LNCAP (cell line): ENCODE results near the gene LYPD6B.

Source experiments
- TF ChIP-seq, protein P1 (sequence below): fragments of 450-650 bp; IDR thresholded peaks from 2 replicates; pipeline ENCODE4 v1.5.1; 2017; ENCODE audit warnings: mild to moderate bottlenecking

LYPD6B gene

DNA sequence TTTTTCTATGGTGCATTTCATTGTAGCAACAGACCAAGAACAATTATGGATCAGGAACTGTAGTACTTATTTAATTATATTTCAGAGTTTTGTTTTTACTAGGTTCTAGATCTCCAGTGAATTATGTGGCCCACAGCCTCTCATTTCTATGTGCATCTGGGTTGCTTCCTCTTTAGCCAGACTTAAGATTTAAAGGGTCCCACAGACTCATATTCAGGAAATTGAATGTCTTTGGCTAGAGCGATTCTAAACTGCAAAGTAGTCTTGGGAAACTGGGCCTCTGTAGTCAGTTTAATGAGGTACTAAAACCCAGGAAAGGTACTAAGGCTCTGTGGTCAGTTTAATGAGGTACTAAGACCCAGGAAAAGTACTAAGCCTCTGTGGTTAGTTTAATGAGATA, 94.4 kb downstream of the LYPD6B start:
- TF ChIP-seq, protein P1, sequence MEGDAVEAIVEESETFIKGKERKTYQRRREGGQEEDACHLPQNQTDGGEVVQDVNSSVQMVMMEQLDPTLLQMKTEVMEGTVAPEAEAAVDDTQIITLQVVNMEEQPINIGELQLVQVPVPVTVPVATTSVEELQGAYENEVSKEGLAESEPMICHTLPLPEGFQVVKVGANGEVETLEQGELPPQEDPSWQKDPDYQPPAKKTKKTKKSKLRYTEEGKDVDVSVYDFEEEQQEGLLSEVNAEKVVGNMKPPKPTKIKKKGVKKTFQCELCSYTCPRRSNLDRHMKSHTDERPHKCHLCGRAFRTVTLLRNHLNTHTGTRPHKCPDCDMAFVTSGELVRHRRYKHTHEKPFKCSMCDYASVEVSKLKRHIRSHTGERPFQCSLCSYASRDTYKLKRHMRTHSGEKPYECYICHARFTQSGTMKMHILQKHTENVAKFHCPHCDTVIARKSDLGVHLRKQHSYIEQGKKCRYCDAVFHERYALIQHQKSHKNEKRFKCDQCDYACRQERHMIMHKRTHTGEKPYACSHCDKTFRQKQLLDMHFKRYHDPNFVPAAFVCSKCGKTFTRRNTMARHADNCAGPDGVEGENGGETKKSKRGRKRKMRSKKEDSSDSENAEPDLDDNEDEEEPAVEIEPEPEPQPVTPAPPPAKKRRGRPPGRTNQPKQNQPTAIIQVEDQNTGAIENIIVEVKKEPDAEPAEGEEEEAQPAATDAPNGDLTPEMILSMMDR: no peak

DNA sequence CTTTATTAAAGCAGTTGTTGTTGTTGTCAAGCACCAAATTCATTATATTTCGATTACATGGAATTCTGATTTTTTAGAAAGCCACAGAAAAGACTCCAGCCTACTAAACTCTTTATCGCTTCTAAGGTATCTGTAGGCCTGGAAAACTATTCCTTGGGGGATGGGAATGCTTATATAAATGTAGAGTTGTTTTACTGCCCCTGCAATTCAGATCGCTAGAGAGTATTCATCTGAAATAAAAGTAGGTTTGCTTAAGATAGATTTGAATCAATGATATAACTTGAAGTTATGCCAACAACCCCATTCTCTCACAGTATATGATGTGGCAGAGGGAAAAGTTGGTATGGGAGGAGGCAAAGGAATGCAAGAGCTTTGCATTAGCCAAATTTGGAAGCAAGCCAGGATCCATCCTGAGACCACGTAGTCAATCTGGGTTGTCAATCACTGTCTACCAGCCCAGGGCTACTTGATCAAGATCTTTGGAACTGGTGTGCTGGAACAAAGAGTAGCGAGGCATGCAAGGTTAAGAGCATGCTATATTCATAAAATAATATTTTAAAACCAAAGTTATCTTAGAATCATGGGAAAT, 95.9 kb downstream of the LYPD6B start:
- TF ChIP-seq, protein P1: no peak

DNA sequence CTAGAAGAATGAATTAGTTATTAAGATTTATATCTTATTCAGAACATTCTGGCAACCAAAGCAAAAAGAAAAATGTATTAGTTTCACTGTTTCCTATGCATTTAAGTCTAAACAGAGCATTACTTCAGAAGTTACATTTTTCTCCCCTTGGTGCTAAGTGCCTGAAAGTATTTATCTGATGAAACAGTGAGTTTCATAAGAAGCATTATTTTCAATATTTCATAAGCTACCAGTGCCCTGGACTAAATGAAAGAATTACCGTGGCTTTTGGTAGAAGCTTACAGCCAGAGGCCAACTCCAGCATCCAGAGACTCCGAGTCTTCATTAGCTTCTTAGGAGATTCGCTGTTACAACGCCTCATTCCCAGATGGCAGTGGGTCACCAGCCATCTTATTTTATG, 97.6 kb downstream of the LYPD6B start:
- TF ChIP-seq, protein P1: no peak

DNA sequence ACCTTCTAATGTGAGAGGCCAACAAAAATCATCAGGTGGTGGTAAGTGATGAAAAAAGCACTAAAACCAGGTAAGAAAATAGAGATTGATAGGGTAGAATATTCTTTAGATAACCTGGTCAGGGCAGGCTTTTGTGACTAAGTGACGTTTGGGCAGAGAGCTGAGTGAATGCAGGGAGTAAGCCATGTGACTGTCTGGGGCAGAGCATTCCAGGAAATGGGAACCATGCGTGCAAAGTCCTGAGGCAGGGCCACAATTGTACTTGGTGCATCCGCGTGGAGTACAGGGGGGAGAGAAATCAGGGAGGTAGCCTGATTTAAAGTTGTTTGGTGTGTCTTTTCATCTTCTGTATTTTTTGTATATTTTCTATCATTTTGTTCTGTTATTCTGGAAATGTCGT, 102.5 kb downstream of the LYPD6B start:
- TF ChIP-seq, protein P1: no peak

DNA sequence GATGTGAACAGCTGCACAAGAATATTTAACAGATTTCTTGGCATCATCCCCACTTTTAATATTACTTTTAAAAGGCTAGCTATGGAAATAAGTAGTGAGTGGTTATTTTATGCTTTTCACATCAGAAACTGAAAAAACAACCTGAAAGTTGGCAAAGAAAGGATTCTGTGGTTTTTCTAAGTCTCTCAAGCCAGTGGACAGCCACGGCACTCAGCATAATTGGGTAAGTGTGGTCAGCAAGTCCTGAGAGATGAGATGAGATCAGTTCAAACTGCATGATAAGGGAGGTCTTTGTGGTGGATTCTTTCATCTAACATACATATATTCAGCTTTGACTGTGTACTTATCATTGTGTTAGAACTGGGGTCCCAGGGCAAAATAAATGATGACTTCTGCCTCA, 105.2 kb downstream of the LYPD6B start:
- TF ChIP-seq, protein P1: no peak

DNA sequence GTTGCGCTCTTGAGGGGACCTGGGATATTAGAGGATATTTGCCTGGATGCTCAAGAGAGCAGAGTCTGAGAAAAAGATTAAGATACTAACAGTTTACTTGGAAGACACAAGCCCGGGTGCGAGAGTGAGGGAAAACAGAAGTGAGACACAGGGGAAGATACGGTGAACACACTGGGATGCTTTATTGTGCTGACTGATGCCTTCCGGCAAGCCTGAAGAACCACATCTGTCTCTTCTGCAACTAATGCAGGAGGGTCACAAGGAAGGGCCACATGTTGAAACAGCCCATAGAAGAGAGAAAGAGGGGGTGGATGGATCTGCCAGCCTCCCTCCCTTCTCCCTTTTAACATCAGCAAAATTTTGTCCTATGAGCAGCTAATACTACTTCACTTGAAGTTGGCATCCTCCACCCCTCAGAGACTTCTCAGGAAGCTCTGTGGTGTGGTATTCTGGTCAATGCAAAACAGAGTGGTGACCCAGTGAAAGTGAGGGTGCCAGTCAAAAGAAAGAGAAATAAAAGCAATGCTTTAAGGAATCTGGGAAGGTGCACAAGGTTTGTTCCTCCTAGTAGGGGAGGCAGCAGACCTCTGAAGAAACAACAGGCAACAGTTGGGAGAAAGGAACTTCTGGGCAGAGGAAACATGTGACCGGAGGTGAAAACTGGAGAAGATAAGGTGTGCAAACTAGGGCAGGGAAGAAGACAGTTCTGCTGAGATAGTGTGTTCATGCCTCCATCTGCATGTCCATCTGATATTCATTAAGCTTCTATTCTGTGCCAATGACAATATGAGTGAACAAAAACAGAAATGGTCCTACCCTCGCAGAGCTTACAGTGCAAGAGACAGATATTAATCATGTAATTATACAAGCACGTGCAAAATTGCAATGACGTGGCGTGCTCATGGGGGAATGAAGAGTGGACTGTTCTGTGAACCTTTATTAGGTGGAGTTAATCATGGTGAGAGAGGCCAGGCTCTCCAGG, 107.1 kb downstream of the LYPD6B start:
- TF ChIP-seq, protein P1: no peak

DNA sequence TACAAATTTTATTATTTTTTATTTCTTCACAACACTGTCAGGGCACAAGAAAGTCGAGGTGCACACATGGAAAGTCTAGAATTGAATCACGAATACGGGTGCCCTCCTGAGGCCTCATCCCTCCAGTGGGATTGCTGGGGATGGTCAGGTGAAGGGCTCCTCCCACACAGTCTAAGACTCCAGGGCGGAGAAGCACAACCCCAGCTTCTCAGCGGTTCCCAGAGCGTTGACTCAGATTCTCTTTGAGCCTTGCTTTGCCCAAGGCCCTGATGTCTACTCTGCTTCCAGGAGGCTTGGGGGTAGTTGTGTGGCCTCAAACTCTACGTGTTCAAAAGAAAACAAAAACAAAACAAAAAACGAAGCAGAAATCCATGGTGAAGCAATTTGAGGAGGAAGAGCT, 108.4 kb downstream of the LYPD6B start:
- TF ChIP-seq, protein P1: no peak
